Measurements from ENCODE around the gene SIAH1.
"Not testable (repeated sequence)": the region's sequence is repeated elsewhere in the genome, so short reads cannot be mapped to it uniquely, and the experiment has no call there.

SIAH1 gene

GRCh38 chr16:48409839-48410632, 24.8 kb upstream of the SIAH1 start:
- DNase-seq (ENCODE audit: extremely low read depth, low read depth), result no peak
- H3K4me3 ChIP-seq (replicated peaks; ENCODE audit: low read depth, low read length), result no peak overlapping the region
- TF ChIP-seq, protein P1, sequence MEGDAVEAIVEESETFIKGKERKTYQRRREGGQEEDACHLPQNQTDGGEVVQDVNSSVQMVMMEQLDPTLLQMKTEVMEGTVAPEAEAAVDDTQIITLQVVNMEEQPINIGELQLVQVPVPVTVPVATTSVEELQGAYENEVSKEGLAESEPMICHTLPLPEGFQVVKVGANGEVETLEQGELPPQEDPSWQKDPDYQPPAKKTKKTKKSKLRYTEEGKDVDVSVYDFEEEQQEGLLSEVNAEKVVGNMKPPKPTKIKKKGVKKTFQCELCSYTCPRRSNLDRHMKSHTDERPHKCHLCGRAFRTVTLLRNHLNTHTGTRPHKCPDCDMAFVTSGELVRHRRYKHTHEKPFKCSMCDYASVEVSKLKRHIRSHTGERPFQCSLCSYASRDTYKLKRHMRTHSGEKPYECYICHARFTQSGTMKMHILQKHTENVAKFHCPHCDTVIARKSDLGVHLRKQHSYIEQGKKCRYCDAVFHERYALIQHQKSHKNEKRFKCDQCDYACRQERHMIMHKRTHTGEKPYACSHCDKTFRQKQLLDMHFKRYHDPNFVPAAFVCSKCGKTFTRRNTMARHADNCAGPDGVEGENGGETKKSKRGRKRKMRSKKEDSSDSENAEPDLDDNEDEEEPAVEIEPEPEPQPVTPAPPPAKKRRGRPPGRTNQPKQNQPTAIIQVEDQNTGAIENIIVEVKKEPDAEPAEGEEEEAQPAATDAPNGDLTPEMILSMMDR (IDR thresholded peaks at IDR 0.05; ENCODE audit: low read depth, low read length, missing control alignments), result no peak

- no peak overlapping the region for H3K4me3 ChIP-seq (replicated peaks; ENCODE audit: low read depth, low read length)
- TF ChIP-seq, protein P1 (IDR thresholded peaks at IDR 0.05; ENCODE audit: low read depth, low read length, missing control alignments), result no peak
- DNase-seq (ENCODE audit: extremely low read depth, low read depth), result no peak
Observed at GRCh38 chr16:48408688-48409087, 23.5 kb upstream of the SIAH1 start.

DNA sequence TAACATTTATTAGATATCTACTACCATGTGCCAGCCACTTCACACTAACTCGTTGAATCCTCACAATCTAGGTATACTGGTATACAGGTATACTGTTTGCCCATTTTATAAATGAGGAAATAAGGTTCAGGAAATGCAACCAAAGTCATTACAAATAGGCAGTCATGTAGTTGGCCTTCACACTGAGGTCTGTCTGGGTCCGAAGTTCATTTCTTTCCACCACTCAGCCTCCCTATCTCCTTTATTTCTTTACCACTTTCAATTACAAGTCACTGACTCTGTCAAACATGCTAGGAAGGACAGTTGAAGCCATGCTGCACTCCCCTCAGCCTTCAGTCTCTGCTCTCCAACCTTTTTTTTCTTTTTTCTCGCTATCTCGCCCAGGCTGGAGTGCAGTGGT, 20.7 kb upstream of the SIAH1 start:
- no peak overlapping the region for H3K4me3 ChIP-seq (replicated peaks; ENCODE audit: low read depth, low read length)
- TF ChIP-seq, protein P1 (IDR thresholded peaks at IDR 0.05; ENCODE audit: low read depth, low read length, missing control alignments), result no peak
- DNase-seq (ENCODE audit: extremely low read depth, low read depth), result no peak

DNA sequence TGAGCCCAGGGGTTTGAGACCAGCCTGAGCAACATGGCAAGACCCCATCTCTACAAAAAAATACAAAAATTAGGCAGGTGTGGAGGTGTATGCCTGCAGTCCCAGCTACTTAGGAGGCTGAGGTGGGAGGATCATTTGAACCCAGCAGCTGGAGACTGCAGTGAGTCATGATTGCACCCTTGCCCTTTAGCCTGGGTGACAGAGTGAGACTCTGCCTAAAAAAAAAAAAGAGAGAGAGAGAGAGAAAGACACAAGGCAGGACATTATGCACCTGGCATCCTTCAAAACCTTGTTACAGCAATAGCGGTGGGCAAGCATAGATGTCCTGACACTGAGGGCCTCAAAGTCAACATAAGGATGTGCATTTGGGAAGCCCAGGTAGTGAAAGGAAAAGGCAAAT, 19.9 kb upstream of the SIAH1 start:
- TF ChIP-seq, protein P1 (IDR thresholded peaks at IDR 0.05; ENCODE audit: low read depth, low read length, missing control alignments), result no peak
- no peak overlapping the region for H3K4me3 ChIP-seq (replicated peaks; ENCODE audit: low read depth, low read length)
- no peak for DNase-seq (ENCODE audit: extremely low read depth, low read depth)

GRCh38 chr16:48402547-48402946, 17.3 kb upstream of the SIAH1 start:
- not testable (repeated sequence) for H3K4me3 ChIP-seq (replicated peaks; ENCODE audit: low read depth, low read length); DNase-seq (ENCODE audit: extremely low read depth, low read depth)

DNA sequence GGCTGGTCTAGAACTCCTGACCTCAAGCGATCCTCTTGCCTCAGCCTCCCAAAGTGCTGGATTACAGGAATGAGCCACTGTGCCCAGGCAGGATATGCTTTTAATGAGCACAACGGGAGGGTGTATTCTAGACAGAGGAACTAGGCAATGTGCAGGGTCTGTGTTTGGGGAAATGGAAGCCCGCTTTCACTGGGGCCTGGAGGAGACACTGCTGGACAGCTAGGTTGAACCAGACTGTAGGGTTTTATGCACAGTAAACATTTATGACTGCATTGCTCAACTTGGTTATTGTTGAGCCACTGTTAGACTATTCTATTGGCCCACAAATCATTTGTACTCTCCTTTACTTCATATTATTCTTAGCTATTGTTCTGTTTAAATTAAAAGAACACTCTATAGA, 10.2 kb upstream of the SIAH1 start:
- DNase-seq (ENCODE audit: extremely low read depth, low read depth), result no peak
- TF ChIP-seq, protein P1 (IDR thresholded peaks at IDR 0.05; ENCODE audit: low read depth, low read length, missing control alignments), result no peak

DNA sequence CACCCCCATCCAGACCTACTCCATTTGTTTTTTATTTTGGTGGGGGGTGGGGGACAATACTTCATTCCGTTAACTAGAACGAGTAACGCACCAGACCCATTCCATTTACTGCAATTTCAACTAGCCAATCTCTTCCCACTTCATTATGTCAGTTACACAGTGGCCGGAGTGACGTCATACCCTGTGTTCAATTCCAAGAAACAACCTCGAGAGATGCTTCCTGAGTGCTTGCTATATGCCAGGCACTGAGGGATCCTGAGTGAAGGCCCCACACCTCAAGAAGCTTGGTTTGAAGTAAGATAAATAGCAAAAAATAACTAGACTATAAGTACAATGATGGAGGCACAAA, 9.1 kb upstream of the SIAH1 start:
- TF ChIP-seq, protein P1 (IDR thresholded peaks at IDR 0.05; ENCODE audit: low read depth, low read length, missing control alignments), result no peak
- no peak overlapping the region for H3K4me3 ChIP-seq (replicated peaks; ENCODE audit: low read depth, low read length)
- DNase-seq (ENCODE audit: extremely low read depth, low read depth), result no peak

More for the DNA sequence above, 10.2 kb upstream of the SIAH1 start:
- no peak overlapping the region for H3K4me3 ChIP-seq (replicated peaks; ENCODE audit: low read depth, low read length)

Measured in HFF-Myc (cell line).